SIG-M5 treated with dmso at 0.1 percent for 504 hours (cell line): ENCODE measurements around the gene GFAP.

Experiments
- DNase-seq: peaks from one replicate; lab custom pipeline; 2025; ENCODE audit not compliant: unreplicated experiment; lab: John Stamatoyannopoulos, UW

GFAP gene

GRCh38 chr17:44915862-44916780 is 821 bp upstream of the GFAP start:
- peak; percentile 24 for DNase-seq

DNA sequence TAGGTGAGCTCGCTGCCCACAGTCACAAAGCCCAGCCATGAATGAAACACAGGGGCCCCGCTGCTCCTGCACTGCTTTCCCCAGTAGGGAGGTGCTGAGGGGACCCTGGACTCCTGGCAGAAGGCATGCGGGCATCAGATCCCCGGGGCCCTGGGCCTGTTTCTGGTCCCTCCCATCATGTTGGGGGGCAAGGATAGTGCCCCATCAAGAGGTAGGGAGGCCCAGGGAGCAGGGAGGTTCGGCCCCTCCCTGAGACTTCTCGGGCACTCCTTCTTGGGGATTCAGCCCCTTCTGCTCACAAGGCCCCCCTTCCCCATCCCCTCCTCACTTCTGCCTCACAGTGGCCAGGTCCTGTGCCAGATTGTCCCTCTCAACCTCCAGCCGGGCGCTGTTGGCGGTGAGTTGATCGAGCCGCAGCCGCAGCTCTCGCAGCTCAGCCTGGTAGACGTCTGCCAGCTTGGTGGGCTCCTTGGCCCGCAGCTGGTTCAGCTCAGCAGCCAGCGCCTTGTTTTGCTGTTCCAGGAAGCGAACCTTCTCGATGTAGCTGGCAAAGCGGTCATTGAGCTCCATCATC is 515 bp downstream of the GFAP start:
- DNase-seq, result no peak

DNA sequence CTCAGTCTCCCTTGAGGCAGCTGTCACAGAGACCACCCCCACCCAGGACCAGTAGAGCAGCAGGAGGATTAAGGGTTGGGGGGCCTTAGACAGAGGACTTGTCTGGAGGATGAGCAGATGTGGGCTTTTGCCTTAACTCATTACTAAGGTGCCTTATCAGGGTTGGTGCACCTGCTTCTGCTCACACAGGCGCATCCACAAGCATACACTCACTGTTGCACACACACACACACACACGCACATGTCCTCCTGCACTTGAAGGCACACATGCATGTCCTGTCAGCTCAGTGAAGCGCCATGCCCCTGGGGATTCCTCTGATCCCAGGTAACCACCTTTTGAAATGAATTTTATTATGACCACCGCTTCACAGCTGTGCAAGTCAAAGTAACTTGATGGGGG is 1.2 kb downstream of the GFAP start:
- no peak for DNase-seq

GRCh38 chr17:44913676-44914075 is 1.6 kb downstream of the GFAP start:
- DNase-seq, result no peak

DNA sequence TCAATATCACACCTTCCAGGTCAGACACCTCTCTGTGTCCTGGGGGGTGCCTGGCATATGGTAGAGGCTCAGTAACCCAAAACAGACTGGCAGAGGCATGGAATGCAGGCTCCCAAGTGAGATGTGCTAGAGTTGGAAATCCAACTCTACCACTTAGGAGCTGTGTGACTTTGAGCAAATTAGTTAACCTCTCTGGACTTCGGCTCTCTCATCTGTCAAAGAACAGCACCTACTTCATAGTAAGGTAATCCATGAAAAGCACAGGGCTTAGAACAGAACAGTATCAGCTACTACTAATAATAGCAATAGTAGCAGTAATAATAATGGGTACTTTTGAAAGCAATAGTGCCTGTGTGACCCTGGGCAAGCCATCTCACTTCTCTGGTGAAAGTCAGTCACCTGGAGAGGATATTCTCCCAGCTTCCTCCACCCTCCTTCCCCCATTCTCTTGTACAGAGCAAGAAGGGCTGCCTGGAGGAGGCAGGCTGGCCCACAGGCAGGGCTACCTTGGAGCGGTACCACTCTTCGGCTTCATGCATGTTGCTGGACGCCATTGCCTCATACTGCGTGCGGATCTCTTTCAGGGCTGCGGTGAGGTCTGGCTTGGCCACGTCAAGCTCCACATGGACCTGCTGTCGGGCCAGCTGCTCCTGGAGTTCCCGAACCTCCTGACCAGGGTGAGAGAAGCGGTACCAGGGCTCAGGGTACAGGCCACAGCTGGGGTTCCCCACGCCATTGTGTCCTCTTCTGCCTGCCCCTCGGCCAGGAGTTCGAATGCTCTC is 2.3 kb downstream of the GFAP start:
- no peak for DNase-seq

DNA sequence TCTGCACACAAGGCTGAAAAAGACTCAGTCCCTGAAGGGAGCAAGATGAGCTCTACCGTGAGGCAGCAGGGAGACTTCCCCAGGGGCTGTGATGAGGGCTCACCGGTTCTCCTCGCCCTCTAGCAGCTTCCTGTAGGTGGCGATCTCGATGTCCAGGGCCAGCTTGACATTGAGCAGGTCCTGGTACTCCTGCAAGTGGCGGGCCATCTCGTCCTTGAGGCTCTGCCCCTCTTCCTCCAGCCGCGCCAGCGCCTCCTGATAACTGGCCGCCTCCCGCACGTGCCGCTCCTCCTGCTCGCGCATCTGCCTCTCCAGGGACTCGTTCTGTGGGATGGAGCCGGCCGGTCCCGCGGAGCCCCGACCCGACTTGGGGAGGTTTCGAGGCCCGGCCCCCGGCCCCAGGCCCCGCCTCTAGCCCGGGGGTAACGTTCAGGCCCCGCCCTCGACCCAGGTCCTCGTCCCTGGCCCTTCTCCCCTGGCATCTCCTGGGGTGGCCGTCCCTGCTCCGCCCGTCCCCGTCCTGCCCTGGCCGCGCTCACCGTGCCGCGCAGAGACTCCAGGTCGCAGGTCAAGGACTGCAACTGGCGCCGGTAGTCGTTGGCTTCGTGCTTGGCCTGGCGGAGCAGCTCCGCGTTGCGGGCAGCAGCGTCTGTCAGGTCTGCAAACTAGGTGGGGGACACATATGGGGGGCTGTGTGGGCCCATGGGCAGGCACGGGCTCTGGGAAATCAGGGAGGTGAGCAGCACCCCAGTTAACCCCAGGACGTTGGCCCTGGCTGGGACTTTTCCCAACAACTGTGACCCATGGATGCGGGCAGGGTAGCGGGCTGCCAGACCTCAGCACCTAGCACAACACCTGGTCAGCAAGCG is 3.9 kb downstream of the GFAP start:
- DNase-seq, result peak; percentile 34

- DNase-seq, result no peak
These were observed 4.8 kb downstream of the GFAP start for GRCh38 chr17:44910231-44911106.

- no peak for DNase-seq
These were observed 5.6 kb downstream of the GFAP start for GRCh38 chr17:44909681-44910144.

GRCh38 chr17:44908761-44909326 is 6.5 kb downstream of the GFAP start:
- DNase-seq, result no peak

DNA sequence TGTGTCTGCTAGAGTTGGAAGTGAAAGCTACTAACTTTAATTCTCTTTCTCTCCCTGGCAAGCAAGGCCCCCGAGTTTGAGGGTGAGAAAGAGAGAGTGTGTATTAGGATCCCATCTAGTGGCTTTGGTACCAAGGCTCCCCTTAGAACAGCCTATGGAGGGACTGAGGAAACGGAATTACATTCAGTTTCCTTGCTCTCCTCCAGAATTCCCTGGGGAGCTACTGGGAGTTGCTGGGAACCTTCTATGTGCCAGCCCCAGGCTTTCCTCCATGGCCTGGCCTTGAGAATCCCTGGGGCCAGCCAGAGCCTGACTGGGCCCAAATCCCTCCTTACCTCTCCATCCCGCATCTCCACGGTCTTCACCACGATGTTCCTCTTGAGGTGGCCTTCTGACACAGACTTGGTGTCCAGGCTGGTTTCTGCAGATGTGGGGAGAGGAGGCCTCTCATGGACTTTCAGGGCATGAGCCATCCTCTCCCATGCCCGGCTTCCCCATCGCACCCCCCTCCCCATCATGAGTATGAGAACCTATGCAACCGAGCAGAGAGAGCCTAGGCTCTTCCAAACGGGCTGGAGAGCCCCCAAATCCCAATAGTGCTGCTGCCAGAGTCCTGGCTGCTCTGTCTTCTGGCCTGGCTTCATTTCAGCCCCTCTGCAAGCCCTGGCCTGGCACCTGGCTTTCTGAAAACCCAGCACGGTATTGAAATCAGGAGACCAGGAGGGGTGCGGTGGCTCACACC is 7.4 kb downstream of the GFAP start:
- DNase-seq, result no peak

DNA sequence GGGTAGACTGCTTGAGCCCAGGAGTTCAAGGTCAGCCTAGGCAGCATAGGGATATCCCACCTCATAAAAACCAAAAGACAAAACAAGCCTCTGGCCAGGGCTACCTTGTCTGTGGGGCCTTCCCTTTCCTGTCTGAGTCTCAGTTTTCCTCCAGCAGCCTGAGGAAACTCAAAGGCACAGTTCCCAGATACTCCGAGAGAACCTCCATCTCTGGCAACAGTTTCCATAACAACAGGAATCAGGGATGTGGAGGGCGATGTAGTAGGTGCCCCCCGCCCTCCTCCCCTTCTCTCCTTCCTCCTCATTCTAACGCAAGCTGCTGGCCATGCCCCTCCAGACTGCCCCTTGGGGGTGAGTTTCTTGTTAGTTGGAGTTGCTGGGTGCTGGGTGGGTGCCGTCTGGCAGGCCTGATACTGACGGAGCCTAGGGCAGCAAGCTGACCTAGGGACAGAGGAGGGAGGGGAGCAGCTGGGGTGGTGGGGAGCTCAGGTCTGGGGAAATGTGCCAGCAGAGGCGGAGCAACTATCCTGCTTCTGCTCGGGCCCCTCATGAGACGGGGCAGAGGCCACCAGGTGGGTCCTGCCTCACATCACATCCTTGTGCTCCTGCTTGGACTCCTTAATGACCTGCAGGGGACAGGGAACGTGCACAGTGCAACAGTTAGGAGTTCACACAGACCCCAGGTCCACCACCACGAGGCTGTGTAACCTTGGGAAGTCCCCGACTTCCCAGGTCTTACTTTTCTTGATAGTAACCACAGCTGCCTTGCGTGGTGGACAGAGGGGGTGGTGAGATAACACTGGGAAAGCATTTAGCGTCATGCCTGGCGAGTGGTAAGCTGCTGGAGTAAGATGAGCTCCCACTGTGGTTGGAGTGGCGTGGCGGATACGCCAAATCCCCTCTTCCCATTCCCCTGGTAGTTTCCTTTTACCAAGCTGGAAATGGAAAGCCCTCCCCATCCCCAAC is 8.3 kb downstream of the GFAP start:
- no peak for DNase-seq

- DNase-seq, result peak; percentile 38
These were observed 9.2 kb downstream of the GFAP start for GRCh38 chr17:44906010-44906646.

DNA sequence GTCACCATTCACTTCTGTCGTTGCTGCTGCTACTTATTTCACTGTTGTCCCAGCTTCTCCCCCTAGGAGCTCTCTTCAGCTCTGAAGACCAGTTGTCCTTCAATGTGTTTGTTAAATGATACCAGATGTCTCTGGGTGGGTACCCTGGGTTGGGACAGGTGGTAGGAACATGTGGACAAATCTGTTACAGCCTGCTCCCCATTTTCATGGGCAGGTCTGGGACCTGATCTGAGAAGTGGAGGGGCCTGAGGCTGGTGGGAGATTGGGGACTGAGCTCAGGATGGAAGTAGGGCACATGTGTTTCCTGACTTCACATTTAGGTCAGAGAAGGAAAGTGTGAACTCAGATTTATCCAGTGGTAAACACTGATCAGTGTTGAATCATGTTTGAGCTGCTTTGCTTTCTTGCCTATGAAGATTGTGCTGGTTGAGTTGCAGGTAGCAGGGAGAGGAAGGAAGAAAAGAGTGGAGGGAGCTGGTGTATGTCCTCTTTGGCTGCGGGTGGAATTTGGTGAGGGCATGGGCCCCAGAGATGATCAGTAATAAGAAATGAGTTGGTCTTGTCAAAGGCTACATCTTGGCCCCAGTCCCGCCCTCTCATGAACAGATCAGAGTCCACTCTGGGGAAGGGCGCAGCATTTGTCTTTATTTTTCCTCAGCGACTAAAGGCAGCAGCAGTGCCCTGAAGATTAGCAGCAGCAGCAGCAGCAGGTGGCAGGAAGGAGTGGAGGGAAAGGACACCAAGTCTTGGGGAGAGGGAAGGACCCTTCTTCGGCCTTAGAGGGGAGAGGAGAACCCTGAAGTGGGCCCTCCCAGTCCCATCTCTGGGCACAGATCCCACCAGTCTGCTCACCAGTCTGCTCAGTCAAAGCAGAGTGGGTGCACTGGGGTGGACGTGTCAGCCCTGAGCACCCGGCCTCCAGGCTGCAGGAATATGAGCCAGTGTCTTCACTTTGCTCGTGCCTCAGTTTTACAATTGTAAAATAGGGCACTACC is 10.0 kb downstream of the GFAP start:
- no peak for DNase-seq

GRCh38 chr17:44904001-44904984 is 11.0 kb downstream of the GFAP start:
- DNase-seq, result no peak
